Measurements from ENCODE around the gene SMYD4. TPM values are rescaled to one million over a fixed set of nuclear protein-coding genes. Genes with fewer than 3 reads are reported as not detected.
A peak's percentile ranks its signal among the peaks of the same experiment; 100 is the strongest.

The SMYD4 gene
- total RNA-seq, 2 experiments from 2014 or later = 19.7 to 19.8 TPM

DNA sequence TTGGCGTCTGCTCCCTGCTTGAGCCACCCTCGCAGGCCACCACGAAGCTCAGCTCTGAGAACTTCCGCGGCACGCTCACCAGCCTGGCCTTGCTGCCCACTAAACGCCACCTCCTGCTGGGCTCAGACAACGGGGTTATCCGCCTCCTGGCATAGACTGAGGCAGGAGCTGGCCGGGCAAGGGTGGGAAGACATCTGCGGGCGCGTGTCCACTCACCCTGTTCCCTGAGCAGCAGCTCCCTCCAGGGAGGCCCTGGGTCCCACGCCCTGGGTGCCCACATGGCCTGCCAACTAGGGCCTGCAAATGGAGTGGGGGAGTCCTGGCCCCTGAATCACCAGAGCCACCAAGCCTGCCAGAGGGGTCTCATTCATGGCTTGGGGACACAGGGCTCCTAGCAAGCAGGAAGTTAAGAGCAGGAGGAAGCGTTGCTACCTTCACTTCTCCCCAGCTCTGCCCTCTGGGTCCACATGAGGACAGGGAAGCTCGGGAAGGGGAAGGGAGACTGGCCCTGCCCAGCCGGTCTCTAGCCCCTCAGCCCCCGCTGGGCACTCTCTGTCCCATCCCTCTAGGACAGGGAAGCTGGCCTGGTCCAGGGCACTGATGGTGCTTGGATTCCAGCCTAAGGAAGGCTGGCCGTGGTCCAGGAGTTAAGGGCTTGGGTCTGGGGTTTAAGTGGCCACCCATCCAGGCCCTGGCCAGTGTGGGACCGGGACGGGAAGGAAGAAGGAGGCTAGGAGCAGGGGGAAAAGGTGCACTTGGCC is 92.0 kb downstream of the SMYD4 start:
- intact Hi-C loops (cut with DNase I, micrococcal nuclease) = no loop called here
- peaks cover 20% of the 10 kb centered on the region for H3K4me1 Mint-ChIP-seq
- H3K9me3 Mint-ChIP-seq (ENCODE audit: low read depth) = no peaks in the 10 kb centered on the region
- H3K4me3 Mint-ChIP-seq = no peak overlapping the region
- ATAC-seq (no peak), DNase-seq (no peak)
- H3K27me3 Mint-ChIP-seq = no peaks in the 10 kb centered on the region
- no peak overlapping the region for H3K27ac Mint-ChIP-seq
- ChIA-PET POLR2A (no interaction called here), CTCF (interaction anchor here (0.6 kb wide), 2 partner anchors 17 to 21 kb away, joined by 3 to 4 read pairs; no protein-coding TSS in a partner anchor)
- H3K36me3 Mint-ChIP-seq (ENCODE audit: low read depth) = peaks cover 3% of the 10 kb centered on the region

DNA sequence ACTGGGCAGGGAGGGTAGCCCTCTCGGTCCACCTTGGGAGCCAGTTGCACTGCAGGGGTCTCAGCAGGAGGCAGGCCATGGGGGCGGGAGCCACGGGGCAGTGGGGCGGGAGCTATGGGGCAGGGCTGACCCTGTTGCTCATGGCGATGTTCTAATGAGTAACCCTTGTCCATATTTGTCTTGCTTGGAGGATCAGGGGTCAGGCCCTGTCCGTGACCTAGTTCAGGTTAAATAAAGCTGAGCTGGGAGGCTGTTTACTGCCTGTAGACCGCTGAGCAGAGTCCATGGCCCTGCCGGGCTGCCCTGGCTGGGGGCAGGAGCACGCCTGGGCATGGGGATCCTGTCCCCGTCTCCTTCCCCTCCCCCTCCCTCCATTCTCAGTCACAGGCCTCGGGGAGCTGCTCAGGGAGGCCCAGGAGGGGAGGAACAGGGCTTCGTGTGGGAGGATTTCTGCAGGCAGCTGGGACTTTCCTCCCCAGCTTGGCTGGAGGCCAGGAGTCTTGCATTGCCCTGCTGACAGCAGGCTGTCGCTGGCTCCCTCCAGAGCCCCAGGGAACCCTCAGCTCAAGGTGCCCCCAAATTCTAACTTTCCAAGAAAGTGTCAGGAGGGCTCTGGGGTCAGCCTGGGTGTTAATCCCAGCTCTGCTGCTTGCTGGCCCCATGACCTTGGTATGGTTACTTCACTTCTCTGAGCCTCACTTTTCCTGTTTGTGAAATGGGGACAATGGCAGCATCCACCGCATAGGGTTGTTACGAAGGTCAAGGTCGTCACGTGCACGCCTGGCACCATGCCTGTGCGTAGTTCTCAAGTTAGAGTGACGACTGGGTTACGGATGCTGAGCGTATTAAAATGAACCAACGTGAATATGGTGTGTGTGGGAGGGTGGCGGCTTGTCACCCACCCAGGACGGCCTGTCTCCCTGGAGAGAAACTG is 93.1 kb downstream of the SMYD4 start:
- Mint-ChIP-seq H3K4me3 (no peak overlapping the region), H3K27ac (peak overlapping the region; percentile 71), H3K36me3 (ENCODE audit: low read depth) (peaks cover 3% of the 10 kb centered on the region), H3K27me3 (no peaks in the 10 kb centered on the region), H3K4me1 (peaks cover 20% of the 10 kb centered on the region), H3K9me3 (ENCODE audit: low read depth) (no peaks in the 10 kb centered on the region)
- ATAC-seq (peak; percentile 91), DNase-seq (peak; percentile 89)
- intact Hi-C loops (cut with DNase I, micrococcal nuclease) = no loop called here
- ChIA-PET POLR2A (interaction anchor here (0.6 kb wide), 1 partner anchor 632 kb away, joined by 3 read pairs; no protein-coding TSS in a partner anchor), CTCF (interaction anchor here (0.6 to 2.1 kb wide), 7 partner anchors 9 to 1713 kb away, joined by 3 to 12 read pairs (median 3); no protein-coding TSS in a partner anchor)

GRCh38 chr17:1735834-1736347 is 93.8 kb downstream of the SMYD4 start:
- ATAC-seq (no peak), DNase-seq (no peak)
- intact Hi-C loops (cut with DNase I, micrococcal nuclease) = no loop called here
- POLR2A ChIA-PET = interaction anchor here (0.6 kb wide), 1 partner anchor 632 kb away, joined by 3 read pairs; no protein-coding TSS in a partner anchor
- H3K4me1 Mint-ChIP-seq = peaks cover 20% of the 10 kb centered on the region
- no peak overlapping the region for H3K4me3 Mint-ChIP-seq
- H3K27me3 Mint-ChIP-seq = no peaks in the 10 kb centered on the region
- H3K9me3 Mint-ChIP-seq (ENCODE audit: low read depth) = no peaks in the 10 kb centered on the region
- CTCF ChIA-PET = interaction anchor here (0.6 to 2.1 kb wide), 4 partner anchors 11 to 1714 kb away, joined by 3 to 12 read pairs (median 4); no protein-coding TSS in a partner anchor
- H3K27ac Mint-ChIP-seq = no peak overlapping the region
- H3K36me3 Mint-ChIP-seq (ENCODE audit: low read depth) = peaks cover 3% of the 10 kb centered on the region

GRCh38 chr17:1735418-1735817 is 94.3 kb downstream of the SMYD4 start:
- H3K9me3 Mint-ChIP-seq (ENCODE audit: low read depth) = no peaks in the 10 kb centered on the region
- no peak for ATAC-seq
- no peaks in the 10 kb centered on the region for H3K27me3 Mint-ChIP-seq
- H3K27ac Mint-ChIP-seq = no peak overlapping the region
- ChIA-PET CTCF (interaction anchor here (2.1 kb wide), 1 partner anchor 14 kb away, joined by 12 read pairs; no protein-coding TSS in a partner anchor), POLR2A (no interaction called here)
- H3K36me3 Mint-ChIP-seq (ENCODE audit: low read depth) = peaks cover 3% of the 10 kb centered on the region
- intact Hi-C loops (cut with DNase I, micrococcal nuclease) = no loop called here
- H3K4me3 Mint-ChIP-seq = no peak overlapping the region
- H3K4me1 Mint-ChIP-seq = peaks cover 20% of the 10 kb centered on the region
- no peak for DNase-seq

- no peak overlapping the region for H3K27ac Mint-ChIP-seq
- peaks cover 3% of the 10 kb centered on the region for H3K36me3 Mint-ChIP-seq (ENCODE audit: low read depth)
- DNase-seq (no peak), ATAC-seq (no peak)
- ChIA-PET CTCF (no interaction called here), POLR2A (no interaction called here)
- peaks cover 23% of the 10 kb centered on the region for H3K4me1 Mint-ChIP-seq
- H3K27me3 Mint-ChIP-seq = no peaks in the 10 kb centered on the region
- intact Hi-C loops (cut with DNase I, micrococcal nuclease) = no loop called here
- H3K9me3 Mint-ChIP-seq (ENCODE audit: low read depth) = no peaks in the 10 kb centered on the region
- H3K4me3 Mint-ChIP-seq = no peak overlapping the region
Observed at GRCh38 chr17:1733759-1734158, 95.9 kb downstream of the SMYD4 start.

GRCh38 chr17:1732833-1733321 is 96.8 kb downstream of the SMYD4 start:
- Mint-ChIP-seq H3K4me1 (peaks cover 28% of the 10 kb centered on the region), H3K27me3 (no peaks in the 10 kb centered on the region), H3K9me3 (ENCODE audit: low read depth) (no peaks in the 10 kb centered on the region), H3K27ac (no peak overlapping the region), H3K36me3 (ENCODE audit: low read depth) (peaks cover 7% of the 10 kb centered on the region), H3K4me3 (no peak overlapping the region)
- CTCF ChIA-PET = no interaction called here
- no peak for ATAC-seq
- no peak for DNase-seq
- POLR2A ChIA-PET = no interaction called here
- intact Hi-C loops (cut with DNase I, micrococcal nuclease) = no loop called here

GRCh38 chr17:1732241-1732832 is 97.4 kb downstream of the SMYD4 start:
- no peaks in the 10 kb centered on the region for H3K9me3 Mint-ChIP-seq (ENCODE audit: low read depth)
- CTCF ChIA-PET = interaction anchor here (0.5 kb wide), 1 partner anchor 200 kb away, joined by 3 read pairs; no protein-coding TSS in a partner anchor

DNA sequence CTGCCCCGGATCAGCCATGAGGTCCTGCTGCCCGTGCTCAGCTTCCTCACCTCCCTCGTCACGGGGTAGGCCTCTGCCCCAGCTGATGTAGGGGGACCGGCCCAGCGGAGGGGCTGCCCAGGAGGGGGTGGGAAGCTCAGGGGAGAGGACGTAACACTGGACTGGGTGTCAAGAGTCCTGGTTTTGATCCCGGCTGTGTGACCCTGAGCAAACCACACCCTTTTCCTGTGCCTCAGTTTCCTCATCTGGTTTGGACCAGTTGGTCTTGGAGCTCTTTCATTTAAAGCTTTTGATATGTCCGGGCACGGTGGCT is 98.6 kb downstream of the SMYD4 start:
- CTCF ChIA-PET = interaction anchor here (0.6 kb wide), 1 partner anchor 125 kb away, joined by 4 read pairs; no protein-coding TSS in a partner anchor

More at GRCh38 chr17:1732241-1732832, 97.4 kb downstream of the SMYD4 start:
- no peaks in the 10 kb centered on the region for H3K27me3 Mint-ChIP-seq
- POLR2A ChIA-PET = interaction anchor here (1.0 kb wide), 1 partner anchor 15 kb away, joined by 5 read pairs; no protein-coding TSS in a partner anchor
- no peak overlapping the region for H3K27ac Mint-ChIP-seq
- DNase-seq (no peak), ATAC-seq (no peak)
- intact Hi-C loops (cut with DNase I, micrococcal nuclease) = no loop called here
- peaks cover 7% of the 10 kb centered on the region for H3K36me3 Mint-ChIP-seq (ENCODE audit: low read depth)
- no peak overlapping the region for H3K4me3 Mint-ChIP-seq
- peaks cover 27% of the 10 kb centered on the region for H3K4me1 Mint-ChIP-seq

GRCh38 chr17:1730326-1731193 is 99.1 kb downstream of the SMYD4 start:
- CTCF ChIA-PET = no interaction called here
- no peak overlapping the region for H3K4me3 Mint-ChIP-seq
- no peak overlapping the region for H3K27ac Mint-ChIP-seq
- H3K36me3 Mint-ChIP-seq (ENCODE audit: low read depth) = peaks cover 8% of the 10 kb centered on the region
- intact Hi-C loops (cut with DNase I, micrococcal nuclease) = no loop called here
- ATAC-seq (no peak), DNase-seq (no peak)
- no peaks in the 10 kb centered on the region for H3K9me3 Mint-ChIP-seq (ENCODE audit: low read depth)
- peaks cover 15% of the 10 kb centered on the region for H3K4me1 Mint-ChIP-seq
- no peaks in the 10 kb centered on the region for H3K27me3 Mint-ChIP-seq
- POLR2A ChIA-PET = no interaction called here

More for the DNA sequence above, 98.6 kb downstream of the SMYD4 start:
- Mint-ChIP-seq H3K27me3 (no peaks in the 10 kb centered on the region), H3K36me3 (ENCODE audit: low read depth) (peaks cover 7% of the 10 kb centered on the region), H3K27ac (no peak overlapping the region), H3K4me1 (peaks cover 16% of the 10 kb centered on the region), H3K4me3 (no peak overlapping the region), H3K9me3 (ENCODE audit: low read depth) (no peaks in the 10 kb centered on the region)
- ATAC-seq (no peak), DNase-seq (no peak)
- intact Hi-C loops (cut with DNase I, micrococcal nuclease) = no loop called here
- POLR2A ChIA-PET = interaction anchor here (1.0 kb wide), 1 partner anchor 14 kb away, joined by 5 read pairs; no protein-coding TSS in a partner anchor

DNA sequence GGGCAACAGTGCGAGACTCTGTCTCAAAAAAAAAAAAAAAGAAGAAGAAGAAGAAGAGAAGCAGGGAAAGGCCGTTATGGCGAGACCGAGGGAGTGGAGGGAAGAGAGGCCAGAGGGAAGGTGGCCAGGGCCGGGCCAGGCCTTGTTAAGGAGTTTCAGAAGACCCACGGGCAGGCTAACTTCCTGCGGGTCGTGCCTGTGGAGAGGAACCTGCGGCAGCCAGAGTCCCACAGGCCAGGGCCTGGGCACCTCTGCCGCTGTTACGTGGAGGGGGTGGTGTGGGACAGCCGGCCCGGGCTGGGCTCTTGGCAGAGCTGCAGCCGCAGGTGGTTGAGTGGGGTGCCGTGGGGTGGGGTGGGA is 99.8 kb downstream of the SMYD4 start:
- peaks cover 17% of the 10 kb centered on the region for H3K4me1 Mint-ChIP-seq
- no peak for ATAC-seq
- DNase-seq = no peak
- H3K27ac Mint-ChIP-seq = no peak overlapping the region
- ChIA-PET CTCF (interaction anchor here (1.0 kb wide), 1 partner anchor 96 kb away, joined by 4 read pairs; no protein-coding TSS in a partner anchor), POLR2A (no interaction called here)
- H3K36me3 Mint-ChIP-seq (ENCODE audit: low read depth) = peaks cover 8% of the 10 kb centered on the region
- no peaks in the 10 kb centered on the region for H3K9me3 Mint-ChIP-seq (ENCODE audit: low read depth)
- intact Hi-C loops (cut with DNase I, micrococcal nuclease) = no loop called here
- no peaks in the 10 kb centered on the region for H3K27me3 Mint-ChIP-seq
- H3K4me3 Mint-ChIP-seq = no peak overlapping the region

All from activated CD4-positive, alpha-beta T cell treated with anti-CD3 and anti-CD28 coated beads for 36 hours (primary cell).